Medulla oblongata (tissue), 1 donor: Measurements from ENCODE around the gene PLD4.
"Not testable (repeated sequence)": the region's sequence is repeated elsewhere in the genome, so short reads cannot be mapped to it uniquely, and the experiment has no call there.

ENCODE experiments used
- DNase-seq: peaks from one replicate; pipeline ENCODE4 v3.0.0-alpha.2; 2015; ENCODE audit errors: extremely low spot score

The PLD4 gene

DNA sequence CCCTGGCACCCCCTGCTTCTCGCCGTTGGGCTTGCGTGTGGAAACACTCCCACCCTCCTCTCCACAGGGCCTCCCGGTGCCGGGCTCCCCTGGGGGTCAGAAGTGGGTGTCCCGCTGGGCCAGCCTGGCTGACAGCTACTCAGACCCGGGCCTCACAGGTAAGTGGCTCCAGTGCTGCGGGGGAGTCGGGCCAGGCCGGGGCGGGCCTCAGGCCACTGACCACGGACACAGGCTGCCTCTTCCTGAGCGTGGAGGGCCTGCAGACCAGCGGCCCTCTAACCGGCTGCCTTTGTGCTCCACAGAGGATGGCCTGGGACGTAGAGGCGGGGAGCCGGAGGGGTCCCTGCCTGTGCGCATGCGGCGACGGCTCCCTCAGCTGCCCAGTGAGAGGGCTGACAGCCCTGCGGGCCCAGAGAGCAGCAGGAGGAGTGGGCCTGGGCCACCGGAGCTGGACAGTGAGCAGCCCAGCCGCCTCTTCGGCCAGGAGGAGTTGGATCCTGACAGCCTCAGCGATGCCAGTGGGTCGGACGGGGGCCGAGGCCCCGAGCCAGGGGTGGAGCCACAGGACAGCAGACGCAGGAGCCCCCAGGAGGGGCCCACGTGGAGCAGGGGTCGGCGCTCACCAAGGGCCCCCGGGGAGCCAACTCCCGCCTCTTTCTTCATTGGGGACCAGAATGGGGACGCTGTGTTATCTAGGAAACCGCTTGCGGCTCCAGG is 38.5 kb upstream of the PLD4 start:
- no peak for DNase-seq

- DNase-seq = no peak
These were observed 37.7 kb upstream of the PLD4 start for GRCh38 chr14:104886690-104887622.

- no peak for DNase-seq
These were observed 36.8 kb upstream of the PLD4 start for GRCh38 chr14:104887623-104888488.

- no peak for DNase-seq
These were observed 35.9 kb upstream of the PLD4 start for GRCh38 chr14:104888489-104889374.

DNA sequence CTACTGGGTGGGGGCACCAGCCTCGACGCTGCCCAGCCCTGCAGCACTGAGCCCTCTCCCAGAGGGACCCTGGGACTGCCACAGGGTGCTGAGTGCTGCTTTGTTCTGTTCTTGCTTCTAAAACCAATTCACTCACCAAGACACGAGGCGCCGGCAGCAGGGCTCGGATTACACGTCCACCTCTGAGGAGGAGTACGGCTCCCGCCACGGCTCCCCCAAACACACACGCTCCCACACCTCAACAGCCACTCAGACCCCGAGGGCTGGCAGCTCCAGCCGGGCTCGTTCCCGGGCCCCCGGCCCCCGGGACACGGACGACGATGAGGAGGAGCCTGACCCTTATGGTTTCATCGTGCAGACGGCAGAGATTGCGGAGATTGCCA is 35.3 kb upstream of the PLD4 start:
- DNase-seq = no peak

GRCh38 chr14:104890292-104890691 is 34.4 kb upstream of the PLD4 start:
- DNase-seq = not testable (repeated sequence)

DNA sequence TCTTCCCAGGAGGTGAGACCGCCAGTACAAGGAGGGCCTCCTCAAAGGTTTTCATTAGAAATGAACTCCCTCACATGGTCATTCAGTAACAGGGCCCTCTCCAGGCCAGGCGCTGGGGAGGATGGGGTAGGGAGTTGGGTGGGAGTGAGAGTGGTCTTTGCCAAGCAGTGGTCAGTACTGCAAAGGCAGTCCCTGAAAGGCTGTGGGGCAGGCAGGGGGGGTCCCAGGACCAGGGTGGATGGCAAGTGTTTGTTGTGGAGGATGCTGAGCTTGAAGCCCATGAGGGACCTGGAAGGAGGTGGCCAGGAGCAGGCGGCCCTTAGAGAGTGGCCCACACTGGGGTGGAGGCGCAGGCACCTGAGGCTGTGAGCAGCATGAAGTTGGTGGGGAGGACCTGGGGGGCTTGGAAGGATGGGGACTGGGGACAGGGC is 33.5 kb upstream of the PLD4 start:
- no peak for DNase-seq

DNA sequence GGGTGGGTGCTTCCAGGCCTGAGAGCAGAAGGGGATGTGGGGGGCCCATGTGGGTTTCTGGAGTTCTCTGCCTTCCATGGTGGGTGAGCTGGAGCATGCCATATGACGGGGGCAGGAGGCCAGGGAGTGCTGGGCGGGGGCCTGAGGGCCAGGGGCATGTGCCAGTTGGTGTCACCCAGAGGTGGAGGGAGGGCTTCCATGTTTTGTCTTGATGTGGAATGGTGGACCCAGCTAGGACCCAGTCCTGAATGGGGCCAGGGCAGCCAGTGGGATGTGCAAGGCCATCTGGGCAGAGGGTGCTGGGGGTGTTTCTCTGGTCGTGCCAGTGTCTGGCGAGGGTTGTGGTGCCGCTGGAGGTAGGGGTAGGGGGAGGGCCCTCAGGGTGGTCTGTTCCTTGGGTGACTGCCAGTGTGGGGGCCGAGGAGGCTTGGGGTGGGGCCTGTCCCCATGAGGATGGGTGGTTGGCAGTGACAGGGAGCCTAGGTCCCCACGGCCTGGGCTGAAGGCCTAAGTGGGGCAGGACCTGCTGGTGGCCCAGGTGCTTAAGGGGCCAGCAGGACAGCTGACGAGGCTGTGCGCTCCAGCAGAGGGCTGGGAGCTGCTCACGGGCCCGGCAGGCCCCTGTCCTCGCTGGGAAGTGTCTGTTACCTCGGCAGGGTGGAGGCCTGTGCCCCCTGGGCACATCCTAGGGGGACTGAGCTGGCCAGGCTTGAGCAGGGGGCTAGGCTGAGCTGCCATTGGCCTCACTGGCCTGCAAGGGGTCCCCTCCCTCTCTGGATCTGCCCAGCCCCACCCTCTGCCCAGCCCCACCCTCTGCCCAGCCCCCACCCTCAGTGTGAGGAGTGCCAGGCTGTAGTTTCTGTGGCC is 32.8 kb upstream of the PLD4 start:
- DNase-seq = no peak

- DNase-seq = no peak
These were observed 31.9 kb upstream of the PLD4 start for GRCh38 chr14:104892531-104893434.

DNA sequence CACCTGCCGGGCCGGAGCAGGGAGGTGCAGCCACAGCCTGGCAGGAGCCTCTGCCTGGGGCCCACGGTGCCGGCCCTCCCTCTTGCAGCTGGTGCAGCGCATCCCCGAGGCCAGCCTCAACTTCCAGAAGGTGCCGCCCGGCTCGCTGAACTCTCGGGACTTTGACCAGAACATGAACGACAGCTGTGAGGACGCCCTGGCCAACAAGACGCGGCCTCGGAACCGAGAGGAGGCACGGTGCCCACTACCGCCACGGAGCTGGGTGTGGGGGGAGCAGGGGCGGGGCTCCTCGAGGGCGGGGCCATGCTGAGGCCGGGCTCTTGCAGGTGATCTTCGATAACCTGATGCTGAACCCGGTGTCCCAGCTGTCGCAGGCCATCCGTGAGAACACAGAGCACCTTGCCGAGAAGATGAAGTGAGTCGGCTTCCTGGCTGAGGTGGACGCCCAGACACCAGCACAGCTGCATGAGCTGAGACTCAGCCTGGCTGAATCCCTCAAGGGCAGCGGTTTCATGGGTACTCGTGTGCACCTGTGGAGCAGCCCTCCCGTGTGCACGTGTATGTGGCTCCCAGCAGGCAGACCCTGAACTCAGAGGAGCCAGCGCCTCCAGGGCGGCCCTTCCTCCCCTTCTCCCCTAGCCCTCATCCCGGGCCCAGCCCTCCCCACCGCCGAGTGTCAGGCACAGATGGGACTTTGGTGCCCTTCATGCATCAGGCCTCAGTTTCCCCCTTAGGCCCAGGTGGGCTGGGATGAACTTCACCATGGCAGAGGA is 31.1 kb upstream of the PLD4 start:
- no peak for DNase-seq

GRCh38 chr14:104894331-104895206 is 30.1 kb upstream of the PLD4 start:
- no peak for DNase-seq

- no peak for DNase-seq
These were observed 29.4 kb upstream of the PLD4 start for GRCh38 chr14:104895207-104895785.

GRCh38 chr14:104895786-104896661 is 28.7 kb upstream of the PLD4 start:
- DNase-seq = no peak

DNA sequence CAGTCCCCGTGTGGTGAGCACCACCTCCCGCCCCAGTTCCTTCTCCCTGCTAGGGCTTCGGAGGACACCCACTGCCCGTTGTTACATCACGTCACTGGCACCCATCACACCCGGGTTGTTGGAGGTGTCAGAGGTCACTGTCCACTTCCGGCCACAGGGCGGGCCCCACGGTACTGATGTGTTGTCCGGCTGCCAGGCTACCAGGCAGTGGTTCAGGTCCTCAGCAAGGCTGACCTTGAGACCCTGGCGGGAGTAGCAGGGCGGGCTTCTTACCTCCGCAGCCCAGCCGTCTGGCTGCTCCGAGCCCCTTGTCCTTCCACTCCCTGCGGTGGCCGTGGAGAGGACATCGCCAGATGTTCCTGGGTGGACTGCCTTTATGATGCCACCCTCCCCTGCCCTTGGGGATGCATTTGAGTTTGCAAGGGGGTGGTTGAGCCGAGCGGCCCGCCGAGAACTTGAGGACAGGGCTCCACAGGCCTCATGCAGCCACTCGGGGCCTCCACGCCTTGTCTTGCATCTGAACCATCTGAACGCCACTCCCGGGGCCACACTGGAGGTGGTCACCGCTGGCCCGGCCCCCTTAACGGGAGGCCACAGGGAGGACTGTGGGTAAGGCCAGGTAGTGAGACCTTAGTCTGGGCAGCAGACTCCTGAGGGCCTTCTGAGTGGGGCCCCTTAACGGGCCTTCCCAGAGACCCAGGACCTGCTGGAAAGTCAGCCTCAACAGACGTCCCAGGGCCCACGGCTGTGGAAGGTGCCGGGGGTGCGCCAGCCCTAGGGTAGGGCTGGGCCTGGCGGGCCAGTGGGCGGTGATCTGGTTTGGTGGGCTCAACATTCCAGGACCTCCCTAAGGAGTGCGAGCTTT is 27.1 kb upstream of the PLD4 start:
- DNase-seq = no peak

- no peak for DNase-seq
These were observed 26.5 kb upstream of the PLD4 start for GRCh38 chr14:104898195-104898558.
